Measurements from ENCODE around the gene ZNF438. TPM values are rescaled to one million over a fixed set of nuclear protein-coding genes. Genes with fewer than 3 reads are reported as not detected.

The ZNF438 gene
- total RNA-seq, 2 donors from 2014 or later = 1.9 TPM

DNA sequence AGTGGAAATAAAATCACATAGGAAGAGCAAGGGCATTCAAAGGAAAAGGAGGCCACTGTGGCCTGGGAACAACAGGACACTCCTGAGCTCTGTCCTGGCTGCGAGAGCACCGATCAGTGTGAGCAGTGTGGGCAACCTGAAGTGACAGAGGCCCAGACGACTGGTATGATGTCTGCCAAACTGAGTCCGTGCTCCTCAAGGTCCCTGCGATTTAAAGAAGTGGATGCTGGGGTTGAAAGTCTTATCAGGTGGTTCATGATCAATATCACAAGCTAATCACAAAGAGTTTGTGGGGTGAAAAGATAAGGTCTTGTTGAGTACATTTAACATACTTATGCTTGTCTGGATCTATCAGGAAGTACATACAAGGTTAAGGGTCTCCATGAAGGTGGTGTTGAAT, 176.5 kb downstream of the ZNF438 start:
- Mint-ChIP-seq H3K36me3 (no peaks in the 10 kb centered on the region), H3K4me1 (ENCODE audit: low read depth in 2 of 2) (no peaks in the 10 kb centered on the region), H3K27ac (no peak overlapping the region)

DNA sequence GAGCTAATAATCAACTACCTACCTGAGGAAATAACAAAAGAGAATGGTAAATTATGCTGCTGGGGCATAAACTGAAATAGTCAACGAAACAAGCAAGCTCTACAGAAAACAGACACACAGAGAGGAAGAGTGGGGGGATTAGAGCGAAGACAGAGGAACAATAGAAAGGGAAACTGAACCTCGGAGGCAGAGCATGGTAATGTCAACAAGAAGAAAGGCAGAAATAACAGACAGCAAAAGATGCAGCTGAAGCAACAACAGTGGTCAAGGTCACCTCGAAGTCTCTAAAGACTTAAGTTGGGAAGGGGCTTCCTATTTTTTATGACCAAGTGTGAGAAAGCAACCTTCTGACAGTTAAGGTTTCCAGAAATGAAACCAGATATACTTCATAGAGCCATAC, 177.0 kb downstream of the ZNF438 start:
- no peak overlapping the region for H3K27ac Mint-ChIP-seq
- H3K4me3 Mint-ChIP-seq = no peak overlapping the region

More for the DNA sequence above, 176.5 kb downstream of the ZNF438 start:
- H3K9me3 Mint-ChIP-seq = no peaks in the 10 kb centered on the region
- H3K4me3 Mint-ChIP-seq = no peak overlapping the region
- DNase-seq (ENCODE audit: low spot score) = no peak
- no peak for ATAC-seq
- H3K27me3 Mint-ChIP-seq = no peaks in the 10 kb centered on the region

DNA sequence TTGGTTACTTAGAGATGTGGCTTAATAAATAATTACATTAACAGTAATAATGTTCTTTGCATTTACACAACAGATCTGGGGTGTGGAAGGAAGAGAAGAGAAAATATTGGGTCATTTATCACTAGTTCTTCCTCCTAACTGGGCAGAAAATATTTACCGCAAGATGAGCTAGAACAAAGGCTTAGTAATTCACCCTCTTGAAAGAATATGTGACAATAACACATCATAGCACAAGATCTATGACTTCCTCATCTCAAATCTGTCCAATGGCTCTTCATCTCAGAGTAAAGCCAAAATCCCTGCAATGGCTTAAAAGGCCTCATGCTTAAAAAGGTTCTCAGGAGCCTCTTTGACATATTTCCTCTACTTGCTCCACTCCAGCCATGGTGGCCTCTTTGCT, 178.6 kb downstream of the ZNF438 start:
- no peak for ATAC-seq
- Mint-ChIP-seq H3K36me3 (no peaks in the 10 kb centered on the region), H3K27ac (no peak overlapping the region), H3K27me3 (no peaks in the 10 kb centered on the region), H3K4me1 (ENCODE audit: low read depth in 2 of 2) (no peaks in the 10 kb centered on the region), H3K4me3 (no peak overlapping the region), H3K9me3 (no peaks in the 10 kb centered on the region)
- DNase-seq (ENCODE audit: low spot score) = no peak

More for the DNA sequence above, 177.0 kb downstream of the ZNF438 start:
- H3K36me3 Mint-ChIP-seq = no peaks in the 10 kb centered on the region
- no peak for DNase-seq (ENCODE audit: low spot score)
- no peaks in the 10 kb centered on the region for H3K4me1 Mint-ChIP-seq (ENCODE audit: low read depth in 2 of 2)
- no peaks in the 10 kb centered on the region for H3K9me3 Mint-ChIP-seq
- no peak for ATAC-seq
- H3K27me3 Mint-ChIP-seq = no peaks in the 10 kb centered on the region

DNA sequence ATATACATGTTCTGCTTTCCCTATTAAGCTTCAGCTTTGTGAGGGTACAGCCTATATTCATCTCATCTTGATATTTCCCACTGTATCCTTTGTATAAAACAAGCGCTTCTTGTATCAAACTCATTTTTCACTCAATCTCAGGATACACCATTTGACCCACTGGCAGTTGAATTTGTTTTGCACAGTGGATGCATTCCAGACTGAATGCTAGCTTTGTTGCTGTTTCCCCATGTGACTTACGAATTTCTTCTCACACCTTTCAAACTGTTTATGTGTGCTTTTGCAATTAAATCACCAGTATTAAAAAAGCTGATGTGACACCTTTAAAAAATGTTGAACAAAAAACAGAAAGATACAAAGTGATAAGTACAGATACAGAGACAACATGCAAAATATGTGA, 180.9 kb downstream of the ZNF438 start:
- H3K4me3 Mint-ChIP-seq = no peak overlapping the region
- DNase-seq (ENCODE audit: low spot score) (no peak), ATAC-seq (no peak)
- no peaks in the 10 kb centered on the region for H3K27me3 Mint-ChIP-seq
- no peaks in the 10 kb centered on the region for H3K9me3 Mint-ChIP-seq
- H3K36me3 Mint-ChIP-seq = no peaks in the 10 kb centered on the region
- no peaks in the 10 kb centered on the region for H3K4me1 Mint-ChIP-seq (ENCODE audit: low read depth in 2 of 2)
- H3K27ac Mint-ChIP-seq = no peak overlapping the region

DNA sequence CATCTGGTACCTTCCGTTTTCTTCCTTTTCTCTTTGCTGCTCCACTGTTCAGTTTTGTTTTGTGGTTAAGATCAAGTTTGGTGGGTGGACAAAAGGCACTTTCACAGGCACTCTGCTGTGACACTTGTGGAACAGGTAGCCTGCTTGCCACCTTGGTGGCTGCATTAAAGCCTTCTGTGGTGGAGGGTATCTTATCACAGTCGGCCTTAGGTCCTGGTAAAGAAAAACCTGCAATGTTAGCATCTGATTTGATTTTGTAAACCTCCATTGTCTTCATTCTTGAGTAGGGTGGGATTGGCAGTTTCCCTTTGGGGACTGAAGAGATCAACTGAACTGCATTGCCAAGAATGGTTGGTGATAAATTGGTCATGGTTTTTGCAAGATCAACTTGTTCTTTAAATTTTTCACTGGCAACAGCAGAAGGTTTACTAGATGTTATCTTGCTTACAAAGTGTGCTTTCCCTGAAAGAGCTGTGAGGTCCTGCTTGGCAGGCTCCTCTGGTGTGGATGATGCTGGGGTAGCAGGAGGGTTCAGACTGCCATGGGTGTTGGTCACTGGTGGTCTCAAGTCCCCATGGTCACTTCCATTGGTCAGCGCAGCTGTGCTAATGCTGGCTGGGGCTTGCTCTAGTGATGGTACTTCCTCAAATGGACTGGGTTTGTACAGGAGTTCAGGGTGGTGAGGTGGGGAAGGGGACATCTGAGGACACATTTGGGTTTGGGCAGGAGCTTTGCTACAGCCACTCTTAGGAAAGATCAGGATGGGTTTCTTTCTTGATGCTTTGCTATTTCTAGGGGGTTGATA, 182.2 kb downstream of the ZNF438 start:
- no peak for ATAC-seq
- Mint-ChIP-seq H3K4me1 (ENCODE audit: low read depth in 2 of 2) (no peaks in the 10 kb centered on the region), H3K36me3 (no peaks in the 10 kb centered on the region), H3K4me3 (no peak overlapping the region), H3K27ac (no peak overlapping the region), H3K9me3 (no peaks in the 10 kb centered on the region), H3K27me3 (no peaks in the 10 kb centered on the region)
- DNase-seq (ENCODE audit: low spot score) = no peak

DNA sequence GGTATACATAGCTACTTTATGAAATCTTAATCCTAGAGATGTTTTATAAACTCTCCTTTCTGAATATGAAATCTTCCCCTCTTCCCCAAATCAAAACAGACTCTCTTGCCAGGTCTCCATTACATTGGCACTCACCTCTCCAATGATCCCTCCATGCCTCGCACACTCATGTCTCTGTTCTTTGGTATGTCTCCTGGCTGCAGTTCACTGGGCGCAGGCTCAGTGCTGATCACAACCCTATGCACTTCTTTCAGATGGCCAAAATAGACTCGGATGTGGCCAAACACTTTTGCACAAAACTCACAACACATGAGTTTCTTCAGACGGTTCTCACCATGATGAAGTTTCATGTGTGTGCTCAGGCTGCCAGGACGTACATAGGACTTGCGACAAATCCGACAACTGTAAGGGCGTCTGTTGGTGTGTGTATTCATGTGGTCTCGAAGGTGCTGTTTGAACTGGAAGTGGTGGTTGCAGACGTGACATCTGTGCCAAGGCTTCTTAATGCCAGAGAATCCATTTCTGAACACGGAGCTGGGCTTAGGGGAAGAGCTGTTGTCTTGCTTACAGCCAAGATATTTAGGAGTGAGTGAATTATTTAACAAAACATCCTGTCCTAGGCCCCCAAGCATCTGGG, 183.2 kb downstream of the ZNF438 start:
- Mint-ChIP-seq H3K4me1 (ENCODE audit: low read depth in 2 of 2) (no peaks in the 10 kb centered on the region), H3K27ac (no peak overlapping the region), H3K4me3 (no peak overlapping the region), H3K27me3 (no peaks in the 10 kb centered on the region), H3K36me3 (no peaks in the 10 kb centered on the region), H3K9me3 (no peaks in the 10 kb centered on the region)
- no peak for ATAC-seq
- DNase-seq (ENCODE audit: low spot score) = no peak

DNA sequence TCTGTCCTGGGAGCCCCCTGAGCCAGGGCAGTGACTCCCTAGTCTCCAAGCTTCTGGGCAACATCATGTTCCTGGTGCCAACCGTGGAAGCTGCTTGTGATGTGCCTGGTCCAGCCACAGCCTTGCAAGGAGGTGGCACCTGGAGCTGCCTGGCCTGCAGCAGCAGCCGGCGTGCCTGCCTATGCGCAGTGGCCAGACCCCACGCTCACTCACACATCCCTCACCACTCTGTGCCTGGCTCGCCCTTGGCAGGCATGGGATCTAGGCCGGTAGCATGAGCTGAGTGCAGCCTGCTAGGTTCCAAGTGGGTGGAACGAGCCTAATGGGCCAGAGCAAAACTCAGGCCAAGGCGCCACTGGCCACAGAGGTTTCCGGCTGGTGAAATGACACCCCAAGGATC, 184.0 kb downstream of the ZNF438 start:
- H3K36me3 Mint-ChIP-seq = no peaks in the 10 kb centered on the region
- no peaks in the 10 kb centered on the region for H3K27me3 Mint-ChIP-seq
- H3K9me3 Mint-ChIP-seq = no peaks in the 10 kb centered on the region
- H3K4me3 Mint-ChIP-seq = no peak overlapping the region
- DNase-seq (ENCODE audit: low spot score) (no peak), ATAC-seq (peak in 1 of 2 donors; percentile 17)
- H3K4me1 Mint-ChIP-seq (ENCODE audit: low read depth in 2 of 2) = no peaks in the 10 kb centered on the region
- H3K27ac Mint-ChIP-seq = no peak overlapping the region

DNA sequence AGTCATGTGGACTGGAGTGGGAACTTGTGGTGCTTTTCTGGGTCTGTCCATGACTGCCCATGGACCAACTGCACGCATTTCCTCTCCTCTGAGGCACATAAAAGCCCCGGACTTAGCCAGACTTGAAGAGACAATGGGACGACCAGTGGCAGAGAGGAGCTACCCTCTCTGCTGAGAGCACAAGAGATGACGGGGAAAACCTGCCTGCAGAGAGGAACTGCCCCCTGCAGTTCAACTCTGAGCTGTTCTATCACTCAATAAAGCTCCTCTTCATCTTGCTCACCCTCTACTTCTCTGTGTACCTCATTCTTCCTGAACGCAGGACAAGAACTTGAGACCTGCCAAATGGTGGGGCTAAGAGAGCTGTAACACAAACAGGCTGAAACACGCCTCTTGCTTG, 184.5 kb downstream of the ZNF438 start:
- no peaks in the 10 kb centered on the region for H3K27me3 Mint-ChIP-seq
- no peaks in the 10 kb centered on the region for H3K9me3 Mint-ChIP-seq
- no peaks in the 10 kb centered on the region for H3K4me1 Mint-ChIP-seq (ENCODE audit: low read depth in 2 of 2)
- no peaks in the 10 kb centered on the region for H3K36me3 Mint-ChIP-seq
- ATAC-seq = no peak
- DNase-seq (ENCODE audit: low spot score) = no peak
- no peak overlapping the region for H3K27ac Mint-ChIP-seq
- H3K4me3 Mint-ChIP-seq = no peak overlapping the region

DNA sequence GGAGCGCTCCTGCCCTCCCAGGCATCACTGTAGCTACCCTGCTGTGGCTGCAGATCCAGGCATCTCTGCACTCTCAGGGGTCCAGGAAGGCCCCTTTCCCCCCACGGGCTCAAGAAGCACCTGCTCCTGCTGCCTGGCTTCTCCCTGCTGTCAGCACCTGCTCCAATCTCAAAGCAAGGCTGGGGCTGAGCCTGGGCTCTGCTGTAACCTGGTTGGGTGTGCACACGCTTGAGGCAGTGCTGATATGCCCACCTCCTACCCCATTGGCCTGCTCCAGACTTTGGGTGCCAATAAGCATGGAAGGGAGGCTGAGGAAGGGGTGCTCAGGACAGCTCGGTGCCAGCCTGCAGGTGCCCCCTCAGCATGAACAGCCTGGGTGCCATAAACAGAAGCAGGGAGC, 185.0 kb downstream of the ZNF438 start:
- Mint-ChIP-seq H3K4me3 (no peak overlapping the region), H3K27me3 (no peaks in the 10 kb centered on the region), H3K4me1 (ENCODE audit: low read depth in 2 of 2) (no peaks in the 10 kb centered on the region), H3K27ac (no peak overlapping the region), H3K36me3 (no peaks in the 10 kb centered on the region), H3K9me3 (no peaks in the 10 kb centered on the region)
- ATAC-seq (peak in 1 of 2 donors; percentile 12), DNase-seq (ENCODE audit: low spot score) (no peak)

DNA sequence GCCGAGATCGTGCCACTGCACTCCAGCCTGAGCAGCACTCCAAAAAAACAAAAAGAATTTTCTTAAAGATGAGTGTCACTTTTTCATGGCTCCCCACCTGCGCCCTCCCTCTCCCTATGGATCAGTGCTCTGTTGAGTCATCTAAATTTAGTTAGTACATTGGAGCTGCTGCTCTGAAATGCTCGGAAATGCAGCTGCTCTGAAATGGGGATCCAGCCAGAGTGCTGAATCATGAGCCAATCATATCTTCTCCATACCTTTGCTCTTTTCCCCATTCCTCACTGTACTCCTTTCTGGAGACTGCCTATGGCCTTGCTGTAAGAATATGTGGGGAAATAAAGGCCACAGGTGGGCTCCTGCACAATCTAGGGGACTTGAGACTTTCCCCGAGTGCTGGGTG, 188.8 kb downstream of the ZNF438 start:
- Mint-ChIP-seq H3K36me3 (no peaks in the 10 kb centered on the region), H3K4me1 (ENCODE audit: low read depth in 2 of 2) (no peaks in the 10 kb centered on the region), H3K9me3 (no peaks in the 10 kb centered on the region), H3K4me3 (no peak overlapping the region), H3K27me3 (no peaks in the 10 kb centered on the region), H3K27ac (no peak overlapping the region)
- ATAC-seq = no peak
- DNase-seq (ENCODE audit: low spot score) = no peak

DNA sequence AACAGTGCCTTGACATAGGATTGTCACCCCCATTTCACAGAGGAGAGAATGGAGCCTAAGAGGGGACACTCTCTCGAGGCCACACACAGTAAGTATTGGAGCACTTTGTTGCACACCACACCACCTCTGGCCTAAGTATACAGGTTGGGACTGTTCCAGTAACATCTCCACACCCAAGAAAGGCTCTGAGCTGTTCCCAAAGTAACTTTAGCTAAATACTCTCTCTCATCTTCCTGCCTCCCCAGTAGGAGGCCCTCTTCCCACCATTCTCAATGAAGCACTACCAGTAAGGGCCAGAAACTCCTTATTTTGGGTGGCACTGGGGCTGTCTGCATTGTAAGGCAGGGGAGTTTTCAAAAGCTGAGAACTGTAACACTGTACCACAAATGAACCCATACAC, 189.5 kb downstream of the ZNF438 start:
- Mint-ChIP-seq H3K4me1 (ENCODE audit: low read depth in 2 of 2) (no peaks in the 10 kb centered on the region), H3K4me3 (no peak overlapping the region), H3K36me3 (no peaks in the 10 kb centered on the region), H3K27ac (no peak overlapping the region), H3K9me3 (no peaks in the 10 kb centered on the region), H3K27me3 (no peaks in the 10 kb centered on the region)
- peak in 1 of 2 donors; percentile 36 for ATAC-seq
- no peak for DNase-seq (ENCODE audit: low spot score)

DNA sequence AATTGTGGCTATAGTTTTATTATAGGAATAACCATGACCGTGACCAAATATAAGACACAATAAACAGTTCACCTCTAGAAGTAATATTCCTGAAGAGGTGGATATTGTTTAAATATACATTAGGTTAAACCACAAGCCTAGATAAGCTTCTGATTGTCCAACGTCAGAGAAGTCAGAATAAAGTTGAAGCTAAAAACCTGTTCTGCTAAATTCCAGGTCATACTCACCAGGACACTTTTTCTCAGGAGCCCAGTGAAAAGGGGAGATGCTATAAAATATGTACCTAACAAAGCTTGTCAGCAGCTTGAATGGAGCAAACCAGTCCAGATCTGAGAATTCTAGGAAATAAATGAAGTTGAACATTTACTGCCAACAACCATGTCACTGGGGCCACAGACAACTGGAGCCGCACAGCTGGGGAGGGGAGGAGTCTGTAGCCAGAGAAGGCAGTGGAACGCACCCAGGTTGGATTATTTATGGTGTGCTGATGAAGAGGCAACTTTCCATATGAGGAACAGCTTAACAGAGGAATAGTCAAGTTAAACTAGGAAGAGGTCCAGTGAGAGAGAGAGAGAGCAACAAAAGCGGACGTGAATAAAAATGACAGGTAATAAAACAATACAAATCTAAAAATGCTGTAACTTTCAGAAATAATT, 191.1 kb downstream of the ZNF438 start:
- H3K36me3 Mint-ChIP-seq = no peaks in the 10 kb centered on the region
- H3K4me3 Mint-ChIP-seq = no peak overlapping the region
- ATAC-seq (no peak), DNase-seq (ENCODE audit: low spot score) (no peak)
- H3K27ac Mint-ChIP-seq = no peak overlapping the region
- no peaks in the 10 kb centered on the region for H3K9me3 Mint-ChIP-seq
- H3K4me1 Mint-ChIP-seq (ENCODE audit: low read depth in 2 of 2) = no peaks in the 10 kb centered on the region
- no peaks in the 10 kb centered on the region for H3K27me3 Mint-ChIP-seq

DNA sequence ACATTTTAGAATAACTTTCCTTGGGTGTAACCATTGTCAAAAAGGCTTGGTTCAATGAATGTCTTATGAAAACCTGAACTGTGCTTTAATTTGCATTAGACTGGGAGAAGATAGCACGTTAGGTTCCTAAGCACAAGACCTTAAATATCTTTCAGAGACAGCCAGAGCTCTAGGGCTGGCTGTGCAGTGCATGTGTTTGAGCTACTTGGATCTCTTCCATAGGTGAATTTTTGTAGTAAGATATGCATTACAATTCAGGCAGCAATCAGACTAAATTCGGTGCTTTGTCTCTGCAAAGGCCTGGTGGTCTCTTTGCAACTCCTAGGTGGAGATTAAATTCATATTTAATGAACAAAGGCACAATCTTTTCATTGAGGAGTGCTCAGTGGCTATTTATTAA, 192.0 kb downstream of the ZNF438 start:
- ATAC-seq = no peak
- Mint-ChIP-seq H3K4me1 (ENCODE audit: low read depth in 2 of 2) (no peaks in the 10 kb centered on the region), H3K27ac (no peak overlapping the region), H3K36me3 (no peaks in the 10 kb centered on the region), H3K4me3 (no peak overlapping the region), H3K27me3 (no peaks in the 10 kb centered on the region), H3K9me3 (no peaks in the 10 kb centered on the region)
- DNase-seq (ENCODE audit: low spot score) = no peak

DNA sequence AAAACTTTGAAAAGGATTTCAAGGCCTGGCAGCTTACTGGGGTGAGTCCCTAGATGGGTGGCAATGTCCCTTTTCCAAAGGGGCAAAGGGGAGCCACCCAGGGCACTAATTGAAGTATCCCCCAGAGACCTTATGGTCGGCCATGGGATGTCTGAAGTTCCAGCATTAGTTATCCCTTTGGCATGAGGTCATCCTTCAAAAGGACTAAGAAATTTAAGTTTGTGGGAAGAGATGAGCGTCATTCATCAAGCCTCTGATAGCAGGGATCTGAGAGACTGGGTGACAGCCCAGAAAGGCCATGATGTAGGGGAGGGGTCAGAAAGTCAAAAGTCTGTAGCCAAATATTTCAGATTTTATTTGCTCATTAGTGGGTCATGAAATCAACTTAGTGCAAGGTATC, 195.3 kb downstream of the ZNF438 start:
- no peak for DNase-seq (ENCODE audit: low spot score)
- Mint-ChIP-seq H3K9me3 (no peaks in the 10 kb centered on the region), H3K27ac (no peak overlapping the region), H3K4me1 (ENCODE audit: low read depth in 2 of 2) (no peaks in the 10 kb centered on the region), H3K36me3 (no peaks in the 10 kb centered on the region), H3K27me3 (no peaks in the 10 kb centered on the region), H3K4me3 (no peak overlapping the region)
- no peak for ATAC-seq
